ENCODE results near the gene ZG16. TPM values are rescaled to one million over a fixed set of nuclear protein-coding genes. Genes with fewer than 3 reads are reported as not detected.

Gene ZG16
- total and polyA plus RNA-seq, 9 of the 15 experiments (the other 6 are each of a cell fraction or from before 2014, with no cell fraction given): 0.04 TPM; not detected in 8

GRCh38 chr16:29815793-29816693 lies 38.0 kb downstream of the ZG16 start, which contains the start of gene PAGR1 (continued):
- TF ChIP-seq ATF6 (CRISPR knock-in tag; IDR thresholded peaks at IDR 0.05): no peak
- no peak for TF ChIP-seq ZNF445 (CRISPR knock-in tag; IDR thresholded peaks at IDR 0.05; ENCODE audit: low read depth)
- peak in 1 of 2 experiments; percentile 58; a peak in 1 of 4 replicates for TF ChIP-seq NONO (IDR thresholded peaks at IDR 0.05; ENCODE audit: low read depth in 2 of 2, low read length in 1 of 2)
- no peak for TF ChIP-seq SMARCB1 (IDR thresholded peaks at IDR 0.05; ENCODE audit: insufficient read length, low read depth)
- TF ChIP-seq EHMT2 (IDR thresholded peaks at IDR 0.05): no peak
- TF ChIP-seq ELF2 (CRISPR knock-in tag; IDR thresholded peaks at IDR 0.05): no peak
- TF ChIP-seq KHSRP (IDR thresholded peaks at IDR 0.05): no peak
- TF ChIP-seq SRF (CRISPR knock-in tag; IDR thresholded peaks at IDR 0.05): peak in 1 of 2 experiments; percentile 71; a peak in 2 of 4 replicates
- no peak for TF ChIP-seq ZKSCAN8 (CRISPR knock-in tag; IDR thresholded peaks at IDR 0.05)
- peak; percentile 89 for TF ChIP-seq MYC (IDR thresholded peaks at IDR 0.05; ENCODE audit: low read depth, low read length)
- TF ChIP-seq MYC (CRISPR knock-in tag; IDR thresholded peaks at IDR 0.05; ENCODE audit: borderline replicate concordance, low read depth): no peak
- no peak for TF ChIP-seq JUNB (CRISPR knock-in tag; conservative IDR thresholded peaks at IDR 0.05)
- no peak for TF ChIP-seq ZNF124 (CRISPR knock-in tag; IDR thresholded peaks at IDR 0.05)
- no peak for TF ChIP-seq EWSR1 (IDR thresholded peaks at IDR 0.05; ENCODE audit: borderline replicate concordance, low read depth, partially characterized antibody)
- TF ChIP-seq MEIS2 (IDR thresholded peaks at IDR 0.05; ENCODE audit: partially characterized antibody): peak; percentile 98
- TF ChIP-seq ZNF23 (CRISPR knock-in tag; IDR thresholded peaks at IDR 0.05): 0 out of 2 replicates have a peak, but pooled peaks have one; percentile 45
- no peak for TF ChIP-seq CHD4 (IDR thresholded peaks at IDR 0.05; ENCODE audit: insufficient read depth, insufficient replicate concordance, low read depth, low read length, poor library complexity, severe bottlenecking)
- TF ChIP-seq FOXM1 (IDR thresholded peaks at IDR 0.05; ENCODE audit: low read depth): no peak
- peak; percentile 78; the same call in 1 of the 2 replicates for TF ChIP-seq FOXM1 (CRISPR knock-in tag; IDR thresholded peaks at IDR 0.05; ENCODE audit: low read depth)
- TF ChIP-seq USF2 (CRISPR knock-in tag; IDR thresholded peaks at IDR 0.05): no peak
- TF ChIP-seq FOS (IDR thresholded peaks at IDR 0.05; ENCODE audit: extremely low read depth, insufficient read length): no peak
- no peak for TF ChIP-seq CEBPG (CRISPR knock-in tag; IDR thresholded peaks at IDR 0.05)
- no peak for TF ChIP-seq CEBPG (tag; conservative IDR thresholded peaks at IDR 0.05 in 1 of 2, IDR thresholded peaks at IDR 0.05 in 1 of 2)
- no peak for TF ChIP-seq U2AF2 (optimal IDR thresholded peaks at IDR 0.05; ENCODE audit: low read depth, low read length)
- no peak for TF ChIP-seq ILK (tag; IDR thresholded peaks at IDR 0.05; ENCODE audit: borderline replicate concordance, low read depth)
- no peak for TF ChIP-seq MEF2A (IDR thresholded peaks at IDR 0.05; ENCODE audit: control insufficient read depth, low read depth, low read length)
- no peak for TF ChIP-seq EZH2 (IDR thresholded peaks at IDR 0.05; ENCODE audit: borderline replicate concordance, low read depth, low read length)
